ENCODE results near the gene HCFC1. TPM values are rescaled to one million over a fixed set of nuclear protein-coding genes. Genes with fewer than 3 reads are reported as not detected.
A peak's percentile ranks its signal among the peaks of the same experiment; 100 is the strongest.

HCFC1 gene
- total and polyA plus RNA-seq, 9 of the 15 experiments (the other 6 are each of a cell fraction or from before 2014, with no cell fraction given): 2.8 to 133 (median 17.1) TPM

DNA sequence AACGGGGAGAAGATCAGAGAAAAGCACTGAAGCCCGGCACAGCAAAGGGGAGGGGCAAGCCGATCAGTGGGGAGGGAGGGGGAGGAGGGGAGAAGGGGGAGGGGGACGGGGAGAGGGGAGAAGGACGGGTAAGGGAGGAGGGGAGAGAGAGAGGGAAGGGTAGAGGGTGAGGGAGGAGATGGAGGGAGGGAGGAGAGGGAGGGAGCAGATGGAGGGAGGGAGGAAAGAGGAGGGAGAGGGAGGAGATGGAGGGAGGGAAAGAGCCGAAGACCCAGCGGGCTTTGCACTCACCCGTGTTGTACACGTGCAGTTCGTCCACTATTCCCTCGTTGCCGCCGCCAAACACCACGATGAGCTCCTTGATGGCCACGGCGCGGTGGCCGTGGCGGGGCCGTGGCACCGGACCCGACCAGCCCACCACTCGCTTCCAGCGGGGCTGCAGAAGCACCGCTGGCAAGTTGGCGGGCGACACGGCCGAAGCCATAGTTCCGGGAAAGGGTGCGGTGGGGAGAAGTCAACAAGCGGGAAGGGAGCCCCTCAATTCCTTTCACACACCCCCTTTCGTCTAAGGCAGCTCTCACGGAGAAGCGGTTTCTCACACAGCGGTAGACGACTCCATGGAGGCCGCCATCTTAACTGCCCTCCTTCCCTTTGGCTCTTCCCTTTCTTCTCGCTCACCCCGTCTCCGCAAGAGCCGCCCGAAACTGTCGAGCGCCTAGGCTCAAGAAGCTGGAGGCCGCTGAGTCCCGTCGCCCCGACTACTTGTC is 1.1 kb downstream of the HCFC1 start (continued):
- TF ChIP-seq, protein P1, sequence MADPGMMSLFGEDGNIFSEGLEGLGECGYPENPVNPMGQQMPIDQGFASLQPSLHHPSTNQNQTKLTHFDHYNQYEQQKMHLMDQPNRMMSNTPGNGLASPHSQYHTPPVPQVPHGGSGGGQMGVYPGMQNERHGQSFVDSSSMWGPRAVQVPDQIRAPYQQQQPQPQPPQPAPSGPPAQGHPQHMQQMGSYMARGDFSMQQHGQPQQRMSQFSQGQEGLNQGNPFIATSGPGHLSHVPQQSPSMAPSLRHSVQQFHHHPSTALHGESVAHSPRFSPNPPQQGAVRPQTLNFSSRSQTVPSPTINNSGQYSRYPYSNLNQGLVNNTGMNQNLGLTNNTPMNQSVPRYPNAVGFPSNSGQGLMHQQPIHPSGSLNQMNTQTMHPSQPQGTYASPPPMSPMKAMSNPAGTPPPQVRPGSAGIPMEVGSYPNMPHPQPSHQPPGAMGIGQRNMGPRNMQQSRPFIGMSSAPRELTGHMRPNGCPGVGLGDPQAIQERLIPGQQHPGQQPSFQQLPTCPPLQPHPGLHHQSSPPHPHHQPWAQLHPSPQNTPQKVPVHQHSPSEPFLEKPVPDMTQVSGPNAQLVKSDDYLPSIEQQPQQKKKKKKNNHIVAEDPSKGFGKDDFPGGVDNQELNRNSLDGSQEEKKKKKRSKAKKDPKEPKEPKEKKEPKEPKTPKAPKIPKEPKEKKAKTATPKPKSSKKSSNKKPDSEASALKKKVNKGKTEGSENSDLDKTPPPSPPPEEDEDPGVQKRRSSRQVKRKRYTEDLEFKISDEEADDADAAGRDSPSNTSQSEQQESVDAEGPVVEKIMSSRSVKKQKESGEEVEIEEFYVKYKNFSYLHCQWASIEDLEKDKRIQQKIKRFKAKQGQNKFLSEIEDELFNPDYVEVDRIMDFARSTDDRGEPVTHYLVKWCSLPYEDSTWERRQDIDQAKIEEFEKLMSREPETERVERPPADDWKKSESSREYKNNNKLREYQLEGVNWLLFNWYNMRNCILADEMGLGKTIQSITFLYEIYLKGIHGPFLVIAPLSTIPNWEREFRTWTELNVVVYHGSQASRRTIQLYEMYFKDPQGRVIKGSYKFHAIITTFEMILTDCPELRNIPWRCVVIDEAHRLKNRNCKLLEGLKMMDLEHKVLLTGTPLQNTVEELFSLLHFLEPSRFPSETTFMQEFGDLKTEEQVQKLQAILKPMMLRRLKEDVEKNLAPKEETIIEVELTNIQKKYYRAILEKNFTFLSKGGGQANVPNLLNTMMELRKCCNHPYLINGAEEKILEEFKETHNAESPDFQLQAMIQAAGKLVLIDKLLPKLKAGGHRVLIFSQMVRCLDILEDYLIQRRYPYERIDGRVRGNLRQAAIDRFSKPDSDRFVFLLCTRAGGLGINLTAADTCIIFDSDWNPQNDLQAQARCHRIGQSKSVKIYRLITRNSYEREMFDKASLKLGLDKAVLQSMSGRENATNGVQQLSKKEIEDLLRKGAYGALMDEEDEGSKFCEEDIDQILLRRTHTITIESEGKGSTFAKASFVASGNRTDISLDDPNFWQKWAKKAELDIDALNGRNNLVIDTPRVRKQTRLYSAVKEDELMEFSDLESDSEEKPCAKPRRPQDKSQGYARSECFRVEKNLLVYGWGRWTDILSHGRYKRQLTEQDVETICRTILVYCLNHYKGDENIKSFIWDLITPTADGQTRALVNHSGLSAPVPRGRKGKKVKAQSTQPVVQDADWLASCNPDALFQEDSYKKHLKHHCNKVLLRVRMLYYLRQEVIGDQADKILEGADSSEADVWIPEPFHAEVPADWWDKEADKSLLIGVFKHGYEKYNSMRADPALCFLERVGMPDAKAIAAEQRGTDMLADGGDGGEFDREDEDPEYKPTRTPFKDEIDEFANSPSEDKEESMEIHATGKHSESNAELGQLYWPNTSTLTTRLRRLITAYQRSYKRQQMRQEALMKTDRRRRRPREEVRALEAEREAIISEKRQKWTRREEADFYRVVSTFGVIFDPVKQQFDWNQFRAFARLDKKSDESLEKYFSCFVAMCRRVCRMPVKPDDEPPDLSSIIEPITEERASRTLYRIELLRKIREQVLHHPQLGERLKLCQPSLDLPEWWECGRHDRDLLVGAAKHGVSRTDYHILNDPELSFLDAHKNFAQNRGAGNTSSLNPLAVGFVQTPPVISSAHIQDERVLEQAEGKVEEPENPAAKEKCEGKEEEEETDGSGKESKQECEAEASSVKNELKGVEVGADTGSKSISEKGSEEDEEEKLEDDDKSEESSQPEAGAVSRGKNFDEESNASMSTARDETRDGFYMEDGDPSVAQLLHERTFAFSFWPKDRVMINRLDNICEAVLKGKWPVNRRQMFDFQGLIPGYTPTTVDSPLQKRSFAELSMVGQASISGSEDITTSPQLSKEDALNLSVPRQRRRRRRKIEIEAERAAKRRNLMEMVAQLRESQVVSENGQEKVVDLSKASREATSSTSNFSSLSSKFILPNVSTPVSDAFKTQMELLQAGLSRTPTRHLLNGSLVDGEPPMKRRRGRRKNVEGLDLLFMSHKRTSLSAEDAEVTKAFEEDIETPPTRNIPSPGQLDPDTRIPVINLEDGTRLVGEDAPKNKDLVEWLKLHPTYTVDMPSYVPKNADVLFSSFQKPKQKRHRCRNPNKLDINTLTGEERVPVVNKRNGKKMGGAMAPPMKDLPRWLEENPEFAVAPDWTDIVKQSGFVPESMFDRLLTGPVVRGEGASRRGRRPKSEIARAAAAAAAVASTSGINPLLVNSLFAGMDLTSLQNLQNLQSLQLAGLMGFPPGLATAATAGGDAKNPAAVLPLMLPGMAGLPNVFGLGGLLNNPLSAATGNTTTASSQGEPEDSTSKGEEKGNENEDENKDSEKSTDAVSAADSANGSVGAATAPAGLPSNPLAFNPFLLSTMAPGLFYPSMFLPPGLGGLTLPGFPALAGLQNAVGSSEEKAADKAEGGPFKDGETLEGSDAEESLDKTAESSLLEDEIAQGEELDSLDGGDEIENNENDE (IDR thresholded peaks at IDR 0.05; ENCODE audit: low read depth, low read length): no peak
- peak; percentile 67; the same call in 1 of the 2 replicates for TF ChIP-seq MYC (IDR thresholded peaks at IDR 0.05; ENCODE audit: low read depth, low read length)
- TF ChIP-seq MYC (CRISPR knock-in tag; IDR thresholded peaks at IDR 0.05; ENCODE audit: borderline replicate concordance, low read depth): peak; percentile 9; the same call in 1 of the 2 replicates
- TF ChIP-seq CSDE1 (IDR thresholded peaks at IDR 0.05): peak in 1 of 2 experiments; percentile 91; a peak in 1 of 4 replicates
- 0 out of 2 replicates have a peak, but pooled peaks have one; percentile 18 for TF ChIP-seq ELF2 (CRISPR knock-in tag; IDR thresholded peaks at IDR 0.05)
- TF ChIP-seq ZFX (CRISPR knock-in tag; IDR thresholded peaks at IDR 0.05): no peak
- TF ChIP-seq SAP30 (IDR thresholded peaks at IDR 0.05; ENCODE audit: borderline replicate concordance, insufficient read depth, low read depth, low read length, poor library complexity, severe bottlenecking): peak; percentile 32
- TF ChIP-seq L3MBTL2 (IDR thresholded peaks at IDR 0.05): peak; percentile 85
- TF ChIP-seq TCF7L2 (IDR thresholded peaks at IDR 0.05; ENCODE audit: low read depth, low read length): peak; percentile 82
- peak; percentile 5 for TF ChIP-seq TAF9B (IDR thresholded peaks at IDR 0.05; ENCODE audit: partially characterized antibody)
- TF ChIP-seq THAP12 (CRISPR knock-in tag; IDR thresholded peaks at IDR 0.05): no peak
- TF ChIP-seq SOX6 (IDR thresholded peaks at IDR 0.05): 0 out of 2 replicates have a peak, but pooled peaks have one; percentile 22
- 0 out of 2 replicates have a peak, but pooled peaks have one; percentile 31 for TF ChIP-seq RNF2 (IDR thresholded peaks at IDR 0.05)
